H9 (cell line): ENCODE data around the gene SEMA4D. TPM values are rescaled to one million over a fixed set of nuclear protein-coding genes. Genes with fewer than 3 reads are reported as not detected.

ENCODE experiments used
- DNase-seq: peaks from one replicate; pipeline ENCODE4 v3.0.0-alpha.2; 2017
- H2AFZ ChIP-seq: one replicate; pipeline ENCODE4 v1.6.1; 2013; ENCODE audit warnings: mild to moderate bottlenecking, low read length, control low read depth, moderate library complexity
- H2AK5ac ChIP-seq: 2 replicates; pipeline ENCODE4 v1.6.1; 2013; ENCODE audit warnings: low read length, control low read depth, mixed read lengths; ENCODE audit not compliant: insufficient read length
- H2BK120ac ChIP-seq: one replicate; pipeline ENCODE4 v1.6.1; 2013; ENCODE audit warnings: low read depth, mild to moderate bottlenecking, low read length, control low read depth, inconsistent platforms; ENCODE audit not compliant: poor library complexity, severe bottlenecking
- H2BK12ac ChIP-seq: 2 replicates; pipeline ENCODE4 v1.6.1; 2013; ENCODE audit warnings: low read length, control low read depth, mixed read lengths, low read depth; ENCODE audit not compliant: insufficient read length
- H2BK15ac ChIP-seq: 2 replicates; pipeline ENCODE4 v1.6.1; 2013; ENCODE audit warnings: low read depth, low read length, control low read depth
- H2BK20ac ChIP-seq: one replicate; pipeline ENCODE4 v1.6.1; 2013; ENCODE audit warnings: low read depth, mild to moderate bottlenecking, low read length, control low read depth, inconsistent platforms; ENCODE audit not compliant: poor library complexity, severe bottlenecking
- H2BK5ac ChIP-seq: 2 replicates; pipeline ENCODE4 v1.6.1; 2013; ENCODE audit warnings: low read length, control low read depth, mixed read lengths; ENCODE audit not compliant: insufficient read length
- H3K14ac ChIP-seq: 2 replicates; pipeline ENCODE4 v1.6.1; 2013; ENCODE audit warnings: low read length, control low read depth; ENCODE audit not compliant: insufficient read depth
- H3K18ac ChIP-seq: 2 replicates; pipeline ENCODE4 v1.6.1; 2013; ENCODE audit warnings: low read depth, mild to moderate bottlenecking, mixed read lengths, low read length, control low read depth; ENCODE audit not compliant: insufficient read length
- H3K23ac ChIP-seq: 2 replicates; pipeline ENCODE4 v1.6.1; 2013; ENCODE audit warnings: low read length, control low read depth, mixed read lengths, low read depth; ENCODE audit not compliant: insufficient read length
- H3K23me2 ChIP-seq: 2 replicates; pipeline ENCODE4 v1.6.1; 2013; ENCODE audit warnings: low read depth, mild to moderate bottlenecking, mixed read lengths, low read length, control low read depth; ENCODE audit not compliant: insufficient read length, poor library complexity, severe bottlenecking
- H3K27ac ChIP-seq: 2 replicates; pipeline ENCODE4 v1.5.1; 2013; ENCODE audit warnings: low read length, control low read depth, mixed read lengths, low read depth; ENCODE audit not compliant: insufficient read length
- H3K27me3 ChIP-seq: 2 replicates; pipeline ENCODE4 v1.6.1; 2013; ENCODE audit warnings: low read length, control low read depth, inconsistent platforms; ENCODE audit not compliant: insufficient read depth
- H3K4ac ChIP-seq: 2 replicates; pipeline ENCODE4 v1.6.1; 2013; ENCODE audit warnings: low read depth, mild to moderate bottlenecking, control low read depth, inconsistent platforms, low read length, moderate library complexity
- H3K4me1 ChIP-seq: 2 replicates; pipeline ENCODE4 v1.6.1; 2013; ENCODE audit warnings: low read length, control low read depth, inconsistent platforms; ENCODE audit not compliant: insufficient read depth
- H3K4me2 ChIP-seq: 2 replicates; pipeline ENCODE4 v1.6.1; 2013; ENCODE audit warnings: low read length, control low read depth, mixed read lengths; ENCODE audit not compliant: insufficient read length, insufficient read depth
- H3K56ac ChIP-seq: 2 replicates; pipeline ENCODE4 v1.6.1; 2013; ENCODE audit warnings: low read depth, mild to moderate bottlenecking, mixed read lengths, low read length, control low read depth; ENCODE audit not compliant: insufficient read length
- H3K79me1 ChIP-seq: 2 replicates; pipeline ENCODE4 v1.6.1; 2013; ENCODE audit warnings: low read depth, mild to moderate bottlenecking, moderate library complexity, low read length, control low read depth, inconsistent platforms; ENCODE audit not compliant: insufficient read depth, poor library complexity, severe bottlenecking
- H3K79me2 ChIP-seq: 2 replicates; pipeline ENCODE4 v1.6.1; 2013; ENCODE audit warnings: low read length, control low read depth, inconsistent platforms; ENCODE audit not compliant: insufficient read depth
- H3K9ac ChIP-seq: 2 replicates; pipeline ENCODE4 v1.6.1; 2013; ENCODE audit warnings: low read length, control low read depth, mixed read lengths; ENCODE audit not compliant: insufficient read length; ENCODE audit errors: extremely low read depth
- H3K9me3 ChIP-seq: one replicate; pipeline ENCODE4 v1.6.1; 2013; ENCODE audit warnings: low read depth, low read length, inconsistent platforms; ENCODE audit not compliant: control insufficient read depth
- H3T11ph ChIP-seq: one replicate; pipeline ENCODE4 v1.6.1; 2013; ENCODE audit warnings: mild to moderate bottlenecking, low read length, control low read depth, inconsistent platforms
- H4K20me1 ChIP-seq: one replicate; pipeline ENCODE4 v1.6.1; 2013; ENCODE audit not compliant: control insufficient read depth, insufficient read length, insufficient read depth
- H4K5ac ChIP-seq: 2 replicates; pipeline ENCODE4 v1.6.1; 2013; ENCODE audit warnings: low read depth, mild to moderate bottlenecking, mixed read lengths, low read length, control low read depth; ENCODE audit not compliant: insufficient read length
- H4K8ac ChIP-seq: replicated peaks from 2 replicates; pipeline ENCODE4 v1.6.1; 2013; ENCODE audit warnings: low read length, control low read depth, mixed read lengths, low read depth; ENCODE audit not compliant: insufficient read length
- H4K91ac ChIP-seq: 2 replicates; pipeline ENCODE4 v1.6.1; 2013; ENCODE audit warnings: low read depth, mild to moderate bottlenecking, moderate library complexity, mixed read lengths, low read length, control low read depth; ENCODE audit not compliant: insufficient read length
- H3K27ac Mint-ChIP-seq, 3 experiments: 2 replicates in 2 of 3; 3 replicates in 1 of 3; pipeline ENCODE4 v1.8.0; 2020 to 2021; ENCODE audit warnings: mixed read lengths in 3 of 3, mild to moderate bottlenecking in 1 of 3, moderate library complexity in 1 of 3
- H3K27me3 Mint-ChIP-seq: 2 replicates; pipeline ENCODE4 v1.8.0; 2021; ENCODE audit warnings: low read depth, mild to moderate bottlenecking, moderate library complexity, mixed read lengths
- H3K36me3 Mint-ChIP-seq, 3 experiments: 2 replicates in 2 of 3; 3 replicates in 1 of 3; pipeline ENCODE4 v1.8.0; 2020 to 2021; ENCODE audit warnings: low read depth in 3 of 3, mixed read lengths in 3 of 3; ENCODE audit not compliant: insufficient read depth in 1 of 3
- H3K4me1 Mint-ChIP-seq, 2 experiments: 2 replicates each; pipeline ENCODE4 v1.8.0; 2020; ENCODE audit warnings: mixed read lengths in 2 of 2
- H3K4me3 Mint-ChIP-seq, 2 experiments: 2 replicates in 1 of 2; 3 replicates in 1 of 2; pipeline ENCODE4 v1.8.0; 2020 to 2021; ENCODE audit warnings: mild to moderate bottlenecking in 2 of 2, mixed read lengths in 2 of 2, moderate library complexity in 1 of 2
- H3K9me3 Mint-ChIP-seq, 2 experiments: 2 replicates in 1 of 2; 3 replicates in 1 of 2; pipeline ENCODE4 v1.8.0; 2020; ENCODE audit warnings: mild to moderate bottlenecking in 2 of 2, mixed read lengths in 2 of 2, moderate library complexity in 1 of 2
- CTCF ChIP-seq: fragments of 200-600 bp; sonication (generic); conservative IDR thresholded peaks from 3 replicates; pipeline ENCODE4 v1.8.0; 2021; ENCODE audit warnings: antibody characterized with exemption, mild to moderate bottlenecking
- WGBS: extraction: QIAGEN DNeasy Blood & Tissue Kit; methylation state at CpG from one replicate; pipeline ENCODE4 v1.1.7; 2013; ENCODE audit warnings: missing lambda C conversion rate, low lambda C conversion rate, mixed read lengths; ENCODE audit not compliant: insufficient read length; ENCODE audit errors: extremely low coverage; 5-methylcytosine and 5-hydroxymethylcytosine counted together
- total RNA-seq: library from RNA; stranded (reverse); gene quantifications from 2 replicates; pipeline ENCODE4 v1.2.1, GENCODE V29; 2021

The SEMA4D gene
- total RNA-seq, 1 experiment from 2014 or later = 47.2 TPM

- Histone ChIP-seq H2AK5ac (no peak overlapping the region), H4K20me1 (no peaks in the 10 kb centered on the region), H3K18ac (no peak overlapping the region), H4K8ac (no peak overlapping the region), H2BK15ac (no peak overlapping the region), H3K4me2 (no peak overlapping the region), H3K9ac (no peak overlapping the region), H2BK12ac (no peak overlapping the region), H3K79me1 (no peaks in the 10 kb centered on the region), H4K91ac (no peak overlapping the region), H3K27me3 (no peaks in the 10 kb centered on the region), H3K27ac (no peak overlapping the region), H3K14ac (no peak overlapping the region), H2BK5ac (no peak overlapping the region), H3K79me2 (no peaks in the 10 kb centered on the region; the same call in 1 of the 2 replicates), H3K4me1 (peaks cover 11% of the 10 kb centered on the region; the same call in 1 of the 2 replicates), H3K56ac (no peak overlapping the region), H3K23me2 (no peaks in the 10 kb centered on the region), H4K5ac (no peak overlapping the region), H3K23ac (no peak overlapping the region), H3K9me3 (no peaks in the 10 kb centered on the region), H2AFZ (no peak overlapping the region), H3T11ph (no peak overlapping the region), H3K4ac (no peak overlapping the region), H2BK20ac (no peak overlapping the region), H2BK120ac (no peak overlapping the region)
- no peak overlapping the region for H3K4me3 Mint-ChIP-seq
- H3K4me1 Mint-ChIP-seq = peaks cover 37 to 47% of the 10 kb centered on the region in 2 experiments
- DNase-seq = no peak
- no CpG with 5 or more reads among the region's 4 CpGs for WGBS
- no peak for TF ChIP-seq CTCF
- H3K36me3 Mint-ChIP-seq = peaks cover 4 to 23% (median 13%) of the 10 kb centered on the region in 3 experiments
- H3K27me3 Mint-ChIP-seq = no peaks in the 10 kb centered on the region; the same call in 1 of the 2 replicates
- H3K9me3 Mint-ChIP-seq = no peaks in the 10 kb centered on the region; a peak in 2 of 5 replicates
- peak overlapping the region in 2 of 3 experiments; percentile 49 to 89; a peak in 4 of 7 replicates for H3K27ac Mint-ChIP-seq
These were observed 88.4 kb downstream of the SEMA4D start for GRCh38 chr9:89409466-89409865.
